Left lobe of liver (tissue), 2 donors: ENCODE data around the gene SLC35E2B. TPM values are rescaled to one million over a fixed set of nuclear protein-coding genes. Genes with fewer than 3 reads are reported as not detected.
"Not testable (repeated sequence)": the region's sequence is repeated elsewhere in the genome, so short reads cannot be mapped to it uniquely, and the experiment has no call there.

ENCODE experiments used
- ATAC-seq: fragments of 200-7000 bp; cut with Tn5 transposase; one replicate; pipeline ENCODE4 v1.9.1; 2020; ENCODE audit warnings: mild to moderate bottlenecking, moderate library complexity
- DNase-seq: peaks from one replicate; pipeline ENCODE4 v3.0.0-alpha.2; 2020; ENCODE audit warnings: low spot score
- total RNA-seq: library from RNA; stranded (reverse); gene quantifications from one replicate; pipeline ENCODE4 v1.2.1, GENCODE V29; 2021
- donor health status: DM: no; HTN: no; CAD: no; lungs with moderate emphysema.
- donor health status: DM: no; HTN: yes; CAD: no.

Gene SLC35E2B
- total RNA-seq, result 18.6 TPM

GRCh38 chr1:1692714-1693647 lies at the start of gene SLC35E2B:
Gene SLC35E2B, minus strand, starts transcription at chr1:1692795. Its CDS starts 16,096 bp downstream, at chr1:1676699.
- ATAC-seq (peak; percentile 87), DNase-seq (peak; percentile 90)

- not testable (repeated sequence) for DNase-seq, ATAC-seq
Observed at GRCh38 chr1:1741013-1741412, 48.4 kb upstream of the SLC35E2B start.

- peak; percentile 16 for ATAC-seq
- DNase-seq, result not testable (repeated sequence)
Observed at GRCh38 chr1:1738799-1739337, 46.3 kb upstream of the SLC35E2B start.

- ATAC-seq, DNase-seq: not testable (repeated sequence)
Observed at GRCh38 chr1:1737675-1738590, 45.3 kb upstream of the SLC35E2B start.

GRCh38 chr1:1732381-1732780 lies 39.8 kb upstream of the SLC35E2B start:
- ATAC-seq (no peak), DNase-seq (no peak)

GRCh38 chr1:1730870-1731269 lies 38.3 kb upstream of the SLC35E2B start:
- ATAC-seq, result no peak
- no peak for DNase-seq

GRCh38 chr1:1730230-1730629 lies 37.6 kb upstream of the SLC35E2B start:
- DNase-seq, ATAC-seq: not testable (repeated sequence)

- not testable (repeated sequence) for ATAC-seq, DNase-seq
Observed at GRCh38 chr1:1729116-1729816, 36.7 kb upstream of the SLC35E2B start.

GRCh38 chr1:1728308-1729005 lies 35.9 kb upstream of the SLC35E2B start:
- not testable (repeated sequence) for DNase-seq, ATAC-seq

- DNase-seq, ATAC-seq: not testable (repeated sequence)
Observed at GRCh38 chr1:1727131-1727651, 34.6 kb upstream of the SLC35E2B start.

GRCh38 chr1:1726088-1726487 lies 33.5 kb upstream of the SLC35E2B start:
- ATAC-seq, DNase-seq: not testable (repeated sequence)

- DNase-seq (peak; percentile 98), ATAC-seq (peak; percentile 89)
Observed at GRCh38 chr1:1724035-1724864, 31.7 kb upstream of the SLC35E2B start, which contains the start of gene CDK11A. Gene CDK11A, minus strand, starts transcription at chr1:1724357. Its CDS starts 1,539 bp downstream, at chr1:1722818.

GRCh38 chr1:1721201-1721600 lies 28.6 kb upstream of the SLC35E2B start:
- no peak for ATAC-seq

GRCh38 chr1:1715109-1715883 lies 22.7 kb upstream of the SLC35E2B start:
- not testable (repeated sequence) for DNase-seq, ATAC-seq

More at GRCh38 chr1:1721201-1721600, 28.6 kb upstream of the SLC35E2B start:
- DNase-seq, result no peak

- DNase-seq, ATAC-seq: not testable (repeated sequence)
Observed at GRCh38 chr1:1707897-1708296, 15.3 kb upstream of the SLC35E2B start.

- not testable (repeated sequence) for ATAC-seq, DNase-seq
Observed at GRCh38 chr1:1707241-1707640, 14.6 kb upstream of the SLC35E2B start.

- ATAC-seq, DNase-seq: not testable (repeated sequence)
Observed at GRCh38 chr1:1705623-1706022, 13.0 kb upstream of the SLC35E2B start.
